GM23338 (cell line): ENCODE results near the gene SPNS3. TPM values are rescaled to one million over a fixed set of nuclear protein-coding genes. Genes with fewer than 3 reads are reported as not detected.

Experiments
- ATAC-seq: fragments of 200-7000 bp; cut with Tn5 transposase; 3 replicates; pipeline ENCODE4 v1.9.1; 2020
- DNase-seq: peaks from one replicate; pipeline ENCODE4 v3.0.0-alpha.2; 2015; ENCODE audit warnings: low spot score
- H2AFZ ChIP-seq: fragments of 200-600 bp; sonication (generic); 2 replicates; pipeline ENCODE4 v1.8.0; 2016; ENCODE audit warnings: antibody characterized with exemption, mild to moderate bottlenecking, moderate library complexity
- H3F3A ChIP-seq: fragments of 200-600 bp; sonication (generic); replicated peaks from 2 replicates; pipeline ENCODE4 v1.8.0; 2017; ENCODE audit warnings: antibody characterized with exemption, mixed run types, low read depth
- H3K27ac ChIP-seq: fragments of 200-600 bp; sonication (generic); 2 replicates; pipeline ENCODE4 v1.6.1; 2016; ENCODE audit warnings: low read depth
- H3K27me3 ChIP-seq: fragments of 200-600 bp; sonication (generic); 2 replicates; pipeline ENCODE4 v1.8.0; 2016; ENCODE audit warnings: mild to moderate bottlenecking, mixed run types, moderate library complexity; ENCODE audit not compliant: insufficient read depth
- H3K36me3 ChIP-seq: fragments of 200-600 bp; sonication (generic); 2 replicates; pipeline ENCODE4 v1.8.0; 2016; ENCODE audit warnings: mild to moderate bottlenecking; ENCODE audit not compliant: insufficient read depth
- H3K4me1 ChIP-seq: fragments of 200-600 bp; sonication (generic); 2 replicates; pipeline ENCODE4 v1.8.0; 2016; ENCODE audit warnings: mild to moderate bottlenecking, moderate library complexity; ENCODE audit not compliant: insufficient read depth
- H3K4me2 ChIP-seq: fragments of 200-600 bp; sonication (generic); 2 replicates; pipeline ENCODE4 v1.7.1; 2017; ENCODE audit warnings: mixed run types
- H3K4me3 ChIP-seq: fragments of 200-600 bp; sonication (generic); 2 replicates; pipeline ENCODE4 v1.6.1; 2016; ENCODE audit warnings: mixed run types
- H3K79me2 ChIP-seq: fragments of 200-600 bp; sonication (generic); replicated peaks from 2 replicates; pipeline ENCODE4 v1.8.0; 2017; ENCODE audit warnings: mild to moderate bottlenecking; ENCODE audit not compliant: insufficient read depth
- H3K9me2 ChIP-seq: fragments of 200-600 bp; sonication (generic); 2 replicates; pipeline ENCODE4 v1.8.0; 2017; ENCODE audit not compliant: insufficient read depth
- H4K20me1 ChIP-seq: fragments of 200-600 bp; sonication (generic); replicated peaks from 2 replicates; pipeline ENCODE4 v1.8.0; 2017; ENCODE audit warnings: mild to moderate bottlenecking; ENCODE audit not compliant: insufficient read depth
- H3K27ac Mint-ChIP-seq: 2 replicates; pipeline ENCODE4 v1.8.0; 2020; ENCODE audit warnings: inconsistent platforms, mild to moderate bottlenecking, moderate library complexity, mixed read lengths
- H3K27me3 Mint-ChIP-seq: 3 replicates; pipeline ENCODE4 v1.8.0; 2022; ENCODE audit warnings: low read depth, mild to moderate bottlenecking, moderate library complexity, mixed read lengths, inconsistent platforms; ENCODE audit not compliant: insufficient read depth, poor library complexity
- H3K36me3 Mint-ChIP-seq: 3 replicates; pipeline ENCODE4 v1.8.0; 2021; ENCODE audit warnings: low read depth, mild to moderate bottlenecking, inconsistent platforms, moderate library complexity, mixed read lengths
- H3K4me1 Mint-ChIP-seq: 3 replicates; pipeline ENCODE4 v1.8.0; 2020; ENCODE audit warnings: mild to moderate bottlenecking, inconsistent platforms, mixed read lengths
- H3K4me3 Mint-ChIP-seq: 3 replicates; pipeline ENCODE4 v1.8.0; 2021; ENCODE audit warnings: moderate library complexity, mild to moderate bottlenecking, inconsistent platforms, mixed read lengths
- H3K9me3 Mint-ChIP-seq: 3 replicates; pipeline ENCODE4 v1.8.0; 2020; ENCODE audit warnings: moderate library complexity, mild to moderate bottlenecking, inconsistent platforms, mixed read lengths
- CREB1 ChIP-seq: fragments of 250-450 bp; sonication (Bioruptor Pico); IDR thresholded peaks from 2 replicates; pipeline ENCODE4 v1.5.0; 2020; ENCODE audit warnings: low read depth, mild to moderate bottlenecking, moderate library complexity
- CTCF ChIP-seq, 2 experiments: fragments of 200-600 bp in 1 of 2; sonication (generic) in 1 of 2; conservative IDR thresholded peaks; 2 replicates each; pipeline versions ENCODE4 v1.5.1 to v1.6.1; 2016 to 2017; ENCODE audit warnings: antibody characterized with exemption in 2 of 2, low read depth in 2 of 2, mild to moderate bottlenecking in 2 of 2, moderate library complexity in 1 of 2
- ETS1 ChIP-seq: IDR thresholded peaks from 2 replicates; pipeline ENCODE4 v1.6.1; 2016; ENCODE audit warnings: antibody characterized with exemption
- EZH2 ChIP-seq: fragments of 200-600 bp; sonication (generic); IDR thresholded peaks from one replicate; pipeline ENCODE4 v1.8.0; 2017; ENCODE audit warnings: antibody characterized with exemption, mild to moderate bottlenecking, low read depth; ENCODE audit not compliant: unreplicated experiment
- EZH2phosphoT487 ChIP-seq: fragments of 200-600 bp; sonication (generic); IDR thresholded peaks from one replicate; pipeline ENCODE4 v1.8.1; 2018; ENCODE audit warnings: antibody characterized with exemption; ENCODE audit not compliant: unreplicated experiment
- JUNB ChIP-seq: IDR thresholded peaks from one replicate; pipeline ENCODE4 v1.6.1; 2016; ENCODE audit warnings: antibody characterized with exemption; ENCODE audit not compliant: unreplicated experiment
- NANOG ChIP-seq: IDR thresholded peaks from 2 replicates; pipeline ENCODE4 v1.6.1; 2016; ENCODE audit warnings: antibody characterized with exemption, borderline replicate concordance
- POLR2AphosphoS5 ChIP-seq: IDR thresholded peaks from 2 replicates; pipeline ENCODE4 v1.6.1; 2016; ENCODE audit warnings: antibody characterized with exemption, low read depth
- REST ChIP-seq: IDR thresholded peaks from one replicate; pipeline ENCODE4 v1.6.1; 2018; ENCODE audit warnings: antibody characterized with exemption; ENCODE audit not compliant: unreplicated experiment
- STAT1 ChIP-seq: IDR thresholded peaks from one replicate; pipeline ENCODE4 v1.6.1; 2016; ENCODE audit warnings: antibody characterized with exemption; ENCODE audit not compliant: unreplicated experiment
- ZNF114 ChIP-seq: fragments of 250-450 bp; sonication (Bioruptor Pico); IDR thresholded peaks from 2 replicates; pipeline ENCODE4 v1.5.0; 2020; ENCODE audit warnings: mild to moderate bottlenecking, moderate library complexity
- ZNF331 ChIP-seq: fragments of 250-450 bp; sonication (Bioruptor Pico); IDR thresholded peaks from 2 replicates; pipeline ENCODE4 v1.5.0; 2020; ENCODE audit warnings: low read depth, mild to moderate bottlenecking, moderate library complexity
- polyA plus RNA-seq: library from polyadenylated mRNA; unstranded; fragments of >200 nt; fragmentation: Nextera tagmentation; extraction: Ambion mirVana; gene quantifications from 2 replicates; pipeline ENCODE4 v1.2.1, GENCODE V29; 2016
- total RNA-seq: library from RNA; depleted of rRNA; stranded (reverse); fragments of >200 nt; shearing (Covaris generic); gene quantifications from 2 replicates; pipeline ENCODE4 v1.2.3, GENCODE V29; 2014
- TF ChIP-seq, protein P1 (sequence below): fragments of 250-450 bp; sonication (Bioruptor Pico); IDR thresholded peaks from 2 replicates; pipeline ENCODE4 v1.5.0; 2020; ENCODE audit warnings: mild to moderate bottlenecking, moderate library complexity

The SPNS3 gene
- total and polyA plus RNA-seq, 2 experiments from 2014 or later, result not detected

GRCh38 chr17:4476017-4476416 is 42.3 kb downstream of the SPNS3 start:
- H3K27me3 ChIP-seq, result no peaks in the 10 kb centered on the region
- Mint-ChIP-seq H3K36me3 (no peaks in the 10 kb centered on the region), H3K4me1 (peaks cover 8% of the 10 kb centered on the region), H3K27me3 (peaks cover 12% of the 10 kb centered on the region), H3K4me3 (no peak overlapping the region), H3K9me3 (no peaks in the 10 kb centered on the region), H3K27ac (no peak overlapping the region)
- ATAC-seq (no peak), DNase-seq (no peak)
- H3K36me3 ChIP-seq, result no peaks in the 10 kb centered on the region
- no peaks in the 10 kb centered on the region for H3K79me2 ChIP-seq
- no peaks in the 10 kb centered on the region for H3K4me1 ChIP-seq
- no peaks in the 10 kb centered on the region for H3K9me2 ChIP-seq
- H3K4me3 ChIP-seq, result no peak overlapping the region
- no peak overlapping the region for H3K27ac ChIP-seq
- no peak overlapping the region for H3K4me2 ChIP-seq
- no peak overlapping the region for H2AFZ ChIP-seq
- no peaks in the 10 kb centered on the region for H4K20me1 ChIP-seq
- H3F3A ChIP-seq, result no peaks in the 10 kb centered on the region
- TF ChIP-seq NANOG (no peak), STAT1 (no peak), ZNF331 (CRISPR knock-in tag) (no peak), POLR2AphosphoS5 (no peak), JUNB (no peak), CREB1 (CRISPR knock-in tag) (no peak), CTCF (conservative IDR thresholded peaks at IDR 0.05; ENCODE audit: low read depth in 2 of 2) (no peak), ETS1 (no peak), REST (no peak), EZH2 (no peak), ZNF114 (CRISPR knock-in tag) (no peak), EZH2phosphoT487 (no peak)
- TF ChIP-seq, protein P1, sequence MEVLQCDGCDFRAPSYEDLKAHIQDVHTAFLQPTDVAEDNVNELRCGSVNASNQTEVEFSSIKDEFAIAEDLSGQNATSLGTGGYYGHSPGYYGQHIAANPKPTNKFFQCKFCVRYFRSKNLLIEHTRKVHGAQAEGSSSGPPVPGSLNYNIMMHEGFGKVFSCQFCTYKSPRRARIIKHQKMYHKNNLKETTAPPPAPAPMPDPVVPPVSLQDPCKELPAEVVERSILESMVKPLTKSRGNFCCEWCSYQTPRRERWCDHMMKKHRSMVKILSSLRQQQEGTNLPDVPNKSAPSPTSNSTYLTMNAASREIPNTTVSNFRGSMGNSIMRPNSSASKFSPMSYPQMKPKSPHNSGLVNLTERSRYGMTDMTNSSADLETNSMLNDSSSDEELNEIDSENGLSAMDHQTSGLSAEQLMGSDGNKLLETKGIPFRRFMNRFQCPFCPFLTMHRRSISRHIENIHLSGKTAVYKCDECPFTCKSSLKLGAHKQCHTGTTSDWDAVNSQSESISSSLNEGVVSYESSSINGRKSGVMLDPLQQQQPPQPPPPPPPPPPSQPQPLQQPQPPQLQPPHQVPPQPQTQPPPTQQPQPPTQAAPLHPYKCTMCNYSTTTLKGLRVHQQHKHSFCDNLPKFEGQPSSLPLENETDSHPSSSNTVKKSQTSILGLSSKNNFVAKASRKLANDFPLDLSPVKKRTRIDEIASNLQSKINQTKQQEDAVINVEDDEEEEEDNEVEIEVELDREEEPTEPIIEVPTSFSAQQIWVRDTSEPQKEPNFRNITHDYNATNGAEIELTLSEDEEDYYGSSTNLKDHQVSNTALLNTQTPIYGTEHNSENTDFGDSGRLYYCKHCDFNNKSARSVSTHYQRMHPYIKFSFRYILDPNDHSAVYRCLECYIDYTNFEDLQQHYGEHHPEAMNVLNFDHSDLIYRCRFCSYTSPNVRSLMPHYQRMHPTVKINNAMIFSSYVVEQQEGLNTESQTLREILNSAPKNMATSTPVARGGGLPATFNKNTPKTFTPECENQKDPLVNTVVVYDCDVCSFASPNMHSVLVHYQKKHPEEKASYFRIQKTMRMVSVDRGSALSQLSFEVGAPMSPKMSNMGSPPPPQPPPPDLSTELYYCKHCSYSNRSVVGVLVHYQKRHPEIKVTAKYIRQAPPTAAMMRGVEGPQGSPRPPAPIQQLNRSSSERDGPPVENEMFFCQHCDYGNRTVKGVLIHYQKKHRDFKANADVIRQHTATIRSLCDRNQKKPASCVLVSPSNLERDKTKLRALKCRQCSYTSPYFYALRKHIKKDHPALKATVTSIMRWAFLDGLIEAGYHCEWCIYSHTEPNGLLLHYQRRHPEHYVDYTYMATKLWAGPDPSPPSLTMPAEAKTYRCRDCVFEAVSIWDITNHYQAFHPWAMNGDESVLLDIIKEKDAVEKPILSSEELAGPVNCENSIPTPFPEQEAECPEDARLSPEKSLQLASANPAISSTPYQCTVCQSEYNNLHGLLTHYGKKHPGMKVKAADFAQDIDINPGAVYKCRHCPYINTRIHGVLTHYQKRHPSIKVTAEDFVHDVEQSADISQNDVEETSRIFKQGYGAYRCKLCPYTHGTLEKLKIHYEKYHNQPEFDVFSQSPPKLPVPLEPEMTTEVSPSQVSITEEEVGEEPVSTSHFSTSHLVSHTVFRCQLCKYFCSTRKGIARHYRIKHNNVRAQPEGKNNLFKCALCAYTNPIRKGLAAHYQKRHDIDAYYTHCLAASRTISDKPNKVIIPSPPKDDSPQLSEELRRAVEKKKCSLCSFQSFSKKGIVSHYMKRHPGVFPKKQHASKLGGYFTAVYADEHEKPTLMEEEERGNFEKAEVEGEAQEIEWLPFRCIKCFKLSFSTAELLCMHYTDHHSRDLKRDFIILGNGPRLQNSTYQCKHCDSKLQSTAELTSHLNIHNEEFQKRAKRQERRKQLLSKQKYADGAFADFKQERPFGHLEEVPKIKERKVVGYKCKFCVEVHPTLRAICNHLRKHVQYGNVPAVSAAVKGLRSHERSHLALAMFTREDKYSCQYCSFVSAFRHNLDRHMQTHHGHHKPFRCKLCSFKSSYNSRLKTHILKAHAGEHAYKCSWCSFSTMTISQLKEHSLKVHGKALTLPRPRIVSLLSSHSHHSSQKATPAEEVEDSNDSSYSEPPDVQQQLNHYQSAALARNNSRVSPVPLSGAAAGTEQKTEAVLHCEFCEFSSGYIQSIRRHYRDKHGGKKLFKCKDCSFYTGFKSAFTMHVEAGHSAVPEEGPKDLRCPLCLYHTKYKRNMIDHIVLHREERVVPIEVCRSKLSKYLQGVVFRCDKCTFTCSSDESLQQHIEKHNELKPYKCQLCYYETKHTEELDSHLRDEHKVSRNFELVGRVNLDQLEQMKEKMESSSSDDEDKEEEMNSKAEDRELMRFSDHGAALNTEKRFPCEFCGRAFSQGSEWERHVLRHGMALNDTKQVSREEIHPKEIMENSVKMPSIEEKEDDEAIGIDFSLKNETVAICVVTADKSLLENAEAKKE (CRISPR knock-in tag), result no peak
